ENCODE measurements around the gene XYLT1. TPM values are rescaled to one million over a fixed set of nuclear protein-coding genes. Genes with fewer than 3 reads are reported as not detected.
A peak's percentile ranks its signal among the peaks of the same experiment; 100 is the strongest.

The XYLT1 gene
- total RNA-seq, 1 experiment from 2014 or later: 14.5 TPM

GRCh38 chr16:17370223-17370707 lies 100.5 kb downstream of the XYLT1 start:
- DNase-seq: no peak
- H3K27me3 Mint-ChIP-seq (ENCODE audit: low read depth): no peaks in the 10 kb centered on the region; the same call in 1 of the 2 replicates
- Histone ChIP-seq H3T11ph (ENCODE audit: low read length) (no peak overlapping the region), H3K27me3 (ENCODE audit: insufficient read depth, low read length) (no peaks in the 10 kb centered on the region), H3K23me2 (ENCODE audit: insufficient read length, low read depth, low read length, poor library complexity, severe bottlenecking) (no peaks in the 10 kb centered on the region), H3K14ac (ENCODE audit: insufficient read depth, low read length) (no peak overlapping the region), H3K56ac (ENCODE audit: insufficient read length, low read depth, low read length) (no peak overlapping the region), H3K9me3 (ENCODE audit: control insufficient read depth, low read depth, low read length) (no peaks in the 10 kb centered on the region), H2AFZ (ENCODE audit: low read length) (no peak overlapping the region), H4K20me1 (ENCODE audit: control insufficient read depth, insufficient read depth, insufficient read length) (no peaks in the 10 kb centered on the region), H2BK15ac (ENCODE audit: low read depth, low read length) (no peak overlapping the region), H3K79me2 (ENCODE audit: insufficient read depth, low read length) (no peaks in the 10 kb centered on the region), H3K23ac (ENCODE audit: insufficient read length, low read depth, low read length) (no peak overlapping the region), H2AK5ac (ENCODE audit: insufficient read length, low read length) (no peak overlapping the region), H3K4me2 (ENCODE audit: insufficient read depth, insufficient read length, low read length) (no peak overlapping the region), H3K4me1 (ENCODE audit: insufficient read depth, low read length) (peaks cover 15% of the 10 kb centered on the region; the same call in 1 of the 2 replicates), H2BK12ac (ENCODE audit: insufficient read length, low read depth, low read length) (no peak overlapping the region), H3K79me1 (ENCODE audit: insufficient read depth, low read depth, low read length, poor library complexity, severe bottlenecking) (no peaks in the 10 kb centered on the region), H3K18ac (ENCODE audit: insufficient read length, low read depth, low read length) (no peak overlapping the region), H3K4ac (ENCODE audit: low read depth, low read length) (no peak overlapping the region), H2BK20ac (ENCODE audit: low read depth, low read length, poor library complexity, severe bottlenecking) (no peak overlapping the region), H2BK120ac (ENCODE audit: low read depth, low read length, poor library complexity, severe bottlenecking) (no peak overlapping the region), H4K5ac (ENCODE audit: insufficient read length, low read depth, low read length) (no peak overlapping the region), H3K9ac (ENCODE audit: extremely low read depth, insufficient read length, low read length) (no peak overlapping the region), H4K91ac (ENCODE audit: insufficient read length, low read depth, low read length) (no peak overlapping the region), H4K8ac (replicated peaks; ENCODE audit: insufficient read length, low read depth, low read length) (no peak overlapping the region), H3K27ac (ENCODE audit: insufficient read length, low read depth, low read length) (no peak overlapping the region), H2BK5ac (ENCODE audit: insufficient read length, low read length) (no peak overlapping the region)
- H3K4me3 Mint-ChIP-seq: no peak overlapping the region
- H3K36me3 Mint-ChIP-seq (ENCODE audit: insufficient read depth in 1 of 3, low read depth in 3 of 3): no peaks in the 10 kb centered on the region; a peak in 1 of 7 replicates
- H3K9me3 Mint-ChIP-seq: no peaks in the 10 kb centered on the region
- H3K4me1 Mint-ChIP-seq: peaks cover 62 to 65% of the 10 kb centered on the region in 2 experiments
- WGBS (ENCODE audit: extremely low coverage, insufficient read length, low lambda C conversion rate): no CpG with 5 or more reads among the region's 13 CpGs
- peak overlapping the region in 2 of 3 experiments; percentile 49 to 91; a peak in 5 of 7 replicates for H3K27ac Mint-ChIP-seq
- TF ChIP-seq CTCF (conservative IDR thresholded peaks at IDR 0.05): no peak

Data from H9 (cell line).